IMR-90 (cell line): ENCODE results near the gene DYRK2. TPM values are rescaled to one million over a fixed set of nuclear protein-coding genes. Genes with fewer than 3 reads are reported as not detected.

Experiments
- ATAC-seq: fragments of 200-7000 bp; cut with Tn5 transposase; 2 replicates; pipeline ENCODE4 v1.9.1; 2020; ENCODE audit warnings: low read depth, mild to moderate bottlenecking, moderate library complexity
- BruUV-seq: library from RNA; stranded (reverse); fragments of 400-500 nt; replicated peaks from 2 replicates; lab custom pipeline; 2021; lab: Mats Ljungman, UMichigan
- CTCF ChIA-PET: fragments of 300-600 bp; formaldehyde crosslinking; extraction: SDS; loops from one replicate; lab custom pipeline; 2021; ENCODE audit warnings: antibody characterized with exemption; lab: Yijun Ruan, JAX
- POLR2A ChIA-PET: fragments of 300-600 bp; sonication (Branson Sonifier 250); formaldehyde crosslinking; loops from one replicate; lab custom pipeline; 2022; ENCODE audit warnings: antibody characterized with exemption; ENCODE audit not compliant: unreplicated experiment; lab: Charles Lee
- DNase-seq: peaks from one replicate; pipeline ENCODE4 v3.0.0; 2013
- H2AFZ ChIP-seq: replicated peaks from 2 replicates; pipeline ENCODE3; 2013; ENCODE audit warnings: low read length, mild to moderate bottlenecking; ENCODE audit not compliant: poor library complexity
- H2AK5ac ChIP-seq: 2 replicates; pipeline ENCODE4 v1.6.1; 2013; ENCODE audit warnings: low read depth, low read length, inconsistent platforms
- H2AK9ac ChIP-seq: replicated peaks from 2 replicates; pipeline ENCODE3; 2013; ENCODE audit warnings: mild to moderate bottlenecking, low read depth, low read length, moderate library complexity; ENCODE audit not compliant: poor library complexity
- H2BK120ac ChIP-seq: 2 replicates; pipeline ENCODE4 v1.6.1; 2013; ENCODE audit warnings: low read depth, low read length, inconsistent platforms
- H2BK15ac ChIP-seq: 3 replicates; pipeline ENCODE4 v1.6.1; 2013; ENCODE audit warnings: low read depth, low read length, inconsistent platforms
- H2BK20ac ChIP-seq: 2 replicates; pipeline ENCODE4 v1.6.1; 2013; ENCODE audit warnings: low read depth, mild to moderate bottlenecking, inconsistent platforms, low read length, moderate library complexity
- H2BK5ac ChIP-seq: 2 replicates; pipeline ENCODE4 v1.6.1; 2013; ENCODE audit warnings: mild to moderate bottlenecking, low read depth, low read length, inconsistent platforms; ENCODE audit not compliant: poor library complexity, severe bottlenecking
- H3K14ac ChIP-seq: replicated peaks from 2 replicates; pipeline ENCODE4 v1.6.1; 2013; ENCODE audit warnings: low read depth, low read length, inconsistent platforms
- H3K18ac ChIP-seq: 2 replicates; pipeline ENCODE4 v1.6.1; 2013; ENCODE audit warnings: low read depth, low read length, control low read depth
- H3K23ac ChIP-seq: 2 replicates; pipeline ENCODE4 v1.6.1; 2013; ENCODE audit warnings: low read depth, low read length, inconsistent platforms
- H3K27ac ChIP-seq: 2 replicates; pipeline ENCODE4 v1.5.1; 2013; ENCODE audit warnings: mild to moderate bottlenecking, control low read depth, low read length; ENCODE audit not compliant: insufficient read depth
- H3K27me3 ChIP-seq: 2 replicates; pipeline ENCODE4 v1.6.1; 2013; ENCODE audit warnings: low read length; ENCODE audit not compliant: control insufficient read depth, insufficient read depth
- H3K36me3 ChIP-seq: 2 replicates; pipeline ENCODE4 v1.6.1; 2013; ENCODE audit warnings: low read length, mixed read lengths; ENCODE audit not compliant: control insufficient read depth, insufficient read depth
- H3K4ac ChIP-seq: 2 replicates; pipeline ENCODE4 v1.6.1; 2013; ENCODE audit warnings: low read depth, low read length, inconsistent platforms
- H3K4me1 ChIP-seq: 2 replicates; pipeline ENCODE4 v1.6.1; 2013; ENCODE audit warnings: low read length, mixed read lengths; ENCODE audit not compliant: control insufficient read depth, insufficient read depth
- H3K4me2 ChIP-seq: 2 replicates; pipeline ENCODE4 v1.6.1; 2013; ENCODE audit warnings: low read depth, mild to moderate bottlenecking, control low read depth, low read length, moderate library complexity
- H3K4me3 ChIP-seq: 2 replicates; pipeline ENCODE4 v1.5.1; 2013; ENCODE audit warnings: low read depth, mild to moderate bottlenecking, control low read depth, low read length, moderate library complexity; ENCODE audit not compliant: insufficient read depth
- H3K56ac ChIP-seq: 2 replicates; pipeline ENCODE4 v1.6.1; 2013; ENCODE audit warnings: low read length, inconsistent platforms; ENCODE audit not compliant: insufficient read depth; ENCODE audit errors: extremely low read depth
- H3K79me1 ChIP-seq, 2 experiments: 2 replicates each; pipeline ENCODE4 v1.6.1; 2013; ENCODE audit warnings: low read length in 2 of 2, inconsistent platforms in 1 of 2, low read depth in 1 of 2
- H3K9ac ChIP-seq: 2 replicates; pipeline ENCODE4 v1.6.1; 2013; ENCODE audit warnings: low read depth, low read length, control low read depth
- H3K9me1 ChIP-seq: 2 replicates; pipeline ENCODE4 v1.6.1; 2013; ENCODE audit warnings: low read length, inconsistent platforms; ENCODE audit not compliant: insufficient read depth
- H3K9me3 ChIP-seq: 2 replicates; pipeline ENCODE4 v1.6.1; 2013; ENCODE audit warnings: low read length; ENCODE audit not compliant: control insufficient read depth, insufficient read depth
- H4K20me1 ChIP-seq: 2 replicates; pipeline ENCODE4 v1.6.1; 2013; ENCODE audit warnings: low read length, inconsistent platforms; ENCODE audit not compliant: insufficient read depth
- H4K5ac ChIP-seq: 2 replicates; pipeline ENCODE4 v1.6.1; 2013; ENCODE audit warnings: mild to moderate bottlenecking, low read depth, low read length, control low read depth
- H4K8ac ChIP-seq, 2 experiments: 2 replicates each; pipeline ENCODE4 v1.6.1; 2013; ENCODE audit warnings: low read depth in 2 of 2, low read length in 2 of 2, control low read depth in 1 of 2, inconsistent platforms in 1 of 2
- H4K91ac ChIP-seq: 2 replicates; pipeline ENCODE4 v1.6.1; 2013; ENCODE audit warnings: low read depth, low read length, inconsistent platforms; ENCODE audit not compliant: insufficient read depth
- BHLHE40 ChIP-seq: fragments of 150-350 bp; IDR thresholded peaks from 2 replicates; pipeline ENCODE4 v1.6.1; 2016; ENCODE audit warnings: mild to moderate bottlenecking, low read depth, low read length
- CEBPB ChIP-seq: IDR thresholded peaks from 2 replicates; pipeline ENCODE4 v1.6.1; 2012; ENCODE audit warnings: low read depth, low read length, improper control_type of control experiment
- CHD1 ChIP-seq: IDR thresholded peaks from 2 replicates; pipeline ENCODE4 v1.6.1; 2012; ENCODE audit warnings: low read depth, low read length, improper control_type of control experiment
- RAD21 ChIP-seq: IDR thresholded peaks from 2 replicates; pipeline ENCODE4 v1.6.1; 2012; ENCODE audit warnings: low read length, improper control_type of control experiment
- RCOR1 ChIP-seq: IDR thresholded peaks from 2 replicates; pipeline ENCODE4 v1.6.1; 2012; ENCODE audit warnings: mild to moderate bottlenecking, low read length, improper control_type of control experiment; ENCODE audit not compliant: insufficient replicate concordance
- WGBS, 2 experiments: methylation state at CpG; one replicate each; pipeline versions ENCODE4 v1.1.5 to v1.1.7; 2013; ENCODE audit warnings: missing lambda C conversion rate in 2 of 2; ENCODE audit not compliant: insufficient read length in 1 of 2; ENCODE audit errors: extremely low coverage in 2 of 2; 5-methylcytosine and 5-hydroxymethylcytosine counted together
- dilution Hi-C: fragments of 300-500 bp; cut with HindIII; formaldehyde crosslinking; loops from one replicate; pipeline ENCODE4 v1.14.3; 2018; ENCODE audit warnings: low sequenced_read_pairs; ENCODE audit not compliant: unreplicated experiment
- in situ Hi-C: fragments of 300-500 bp; cut with MboI; formaldehyde crosslinking; loops from 3 replicates; pipeline ENCODE4 v1.14.3; 2019; ENCODE audit warnings: low sequenced_read_pairs, inconsistent platforms, mixed read lengths
- intact Hi-C: fragments of 100-400 bp; cut with micrococcal nuclease; formaldehyde crosslinking; loops from 2 replicates; pipeline ENCODE4 v1.10.0; 2022
- polyA plus RNA-seq, 3 experiments: library from polyadenylated mRNA; depleted of rRNA; stranded (reverse); fragments of >200 nt; gene quantifications; 2 replicates each; pipeline ENCODE4 v1.2.3, GENCODE V29; 2012; ENCODE audit warnings: low replicate concordance in 1 of 3
- total RNA-seq: library from RNA; depleted of rRNA; stranded (reverse); fragments of >200 nt; gene quantifications from 2 replicates; pipeline ENCODE4 v1.2.3, GENCODE V29; 2012
- TF ChIP-seq, protein P1 (sequence below): conservative IDR thresholded peaks from 2 replicates; pipeline ENCODE4 v1.5.1; 2012; ENCODE audit warnings: mild to moderate bottlenecking, low read depth, low read length, improper control_type of control experiment

Gene DYRK2
- total and polyA plus RNA-seq, 2 of the 4 experiments (the other 2 are of a cell fraction), result 16.3 to 23.1 TPM

DNA sequence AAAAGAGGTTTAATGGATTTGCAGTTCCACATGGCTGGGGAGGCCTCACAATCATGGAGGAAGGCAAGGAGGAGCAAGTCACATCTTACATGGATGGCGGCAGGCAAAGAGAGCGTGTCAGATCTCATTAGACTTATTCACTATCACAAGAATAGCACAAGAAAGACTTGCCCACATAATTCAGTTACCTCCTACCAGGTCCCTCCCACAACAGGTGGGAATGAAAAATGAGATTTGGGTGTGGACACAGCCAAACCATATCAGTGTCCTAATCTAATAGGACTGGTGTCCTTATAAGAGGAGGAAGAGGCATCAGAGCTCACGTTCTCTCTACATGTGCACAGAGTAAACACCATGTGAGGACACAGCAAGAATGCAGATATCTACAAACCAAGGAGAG is 25.9 kb downstream of the DYRK2 start:
- Histone ChIP-seq H4K8ac (no peak overlapping the region), H2AK9ac (no peak overlapping the region), H2BK120ac (no peak overlapping the region), H3K4ac (no peak overlapping the region), H3K4me2 (no peak overlapping the region), H4K20me1 (no peaks in the 10 kb centered on the region), H3K23ac (no peak overlapping the region), H3K4me3 (no peak overlapping the region), H3K79me1 (peaks cover 3 to 14% of the 10 kb centered on the region in 2 experiments; a peak in 2 of 4 replicates), H3K9me1 (peaks cover 4% of the 10 kb centered on the region; the same call in 1 of the 2 replicates), H4K91ac (no peak overlapping the region), H2BK15ac (no peak overlapping the region), H2BK5ac (no peak overlapping the region), H3K9ac (no peak overlapping the region), H3K27ac (no peak overlapping the region), H2BK20ac (no peak overlapping the region), H2AFZ (no peak overlapping the region), H3K36me3 (no peaks in the 10 kb centered on the region), H3K9me3 (peaks cover 6% of the 10 kb centered on the region), H3K18ac (no peak overlapping the region), H3K27me3 (no peaks in the 10 kb centered on the region), H2AK5ac (no peak overlapping the region), H3K56ac (no peak overlapping the region), H3K4me1 (peaks cover 5% of the 10 kb centered on the region), H3K14ac (no peak overlapping the region), H4K5ac (no peak overlapping the region)
- DNase-seq (no peak), ATAC-seq (no peak)
- TF ChIP-seq BHLHE40 (no peak), RCOR1 (no peak), CEBPB (no peak), CHD1 (no peak), RAD21 (no peak)
- TF ChIP-seq, protein P1, sequence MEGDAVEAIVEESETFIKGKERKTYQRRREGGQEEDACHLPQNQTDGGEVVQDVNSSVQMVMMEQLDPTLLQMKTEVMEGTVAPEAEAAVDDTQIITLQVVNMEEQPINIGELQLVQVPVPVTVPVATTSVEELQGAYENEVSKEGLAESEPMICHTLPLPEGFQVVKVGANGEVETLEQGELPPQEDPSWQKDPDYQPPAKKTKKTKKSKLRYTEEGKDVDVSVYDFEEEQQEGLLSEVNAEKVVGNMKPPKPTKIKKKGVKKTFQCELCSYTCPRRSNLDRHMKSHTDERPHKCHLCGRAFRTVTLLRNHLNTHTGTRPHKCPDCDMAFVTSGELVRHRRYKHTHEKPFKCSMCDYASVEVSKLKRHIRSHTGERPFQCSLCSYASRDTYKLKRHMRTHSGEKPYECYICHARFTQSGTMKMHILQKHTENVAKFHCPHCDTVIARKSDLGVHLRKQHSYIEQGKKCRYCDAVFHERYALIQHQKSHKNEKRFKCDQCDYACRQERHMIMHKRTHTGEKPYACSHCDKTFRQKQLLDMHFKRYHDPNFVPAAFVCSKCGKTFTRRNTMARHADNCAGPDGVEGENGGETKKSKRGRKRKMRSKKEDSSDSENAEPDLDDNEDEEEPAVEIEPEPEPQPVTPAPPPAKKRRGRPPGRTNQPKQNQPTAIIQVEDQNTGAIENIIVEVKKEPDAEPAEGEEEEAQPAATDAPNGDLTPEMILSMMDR, result no peak
- intact Hi-C loops (no loop called here), dilution Hi-C loops (no loop called here), in situ Hi-C loops (no loop called here)
- no CpG with 5 or more reads among the region's 3 CpGs for whole genome bisulfite sequencing, 2 experiments
- BruUV-seq, result no TSS peak
- POLR2A ChIA-PET, result interaction anchor here (0.5 kb wide), 1 partner anchor 201 kb away, joined by 3 read pairs; no protein-coding TSS in a partner anchor
- CTCF ChIA-PET, result no interaction called here
